ENCODE results near the gene UNC13A. TPM values are rescaled to one million over a fixed set of nuclear protein-coding genes. Genes with fewer than 3 reads are reported as not detected.

Gene UNC13A
- polyA plus RNA-seq, 1 donor from 2014 or later = 7.8 TPM

DNA sequence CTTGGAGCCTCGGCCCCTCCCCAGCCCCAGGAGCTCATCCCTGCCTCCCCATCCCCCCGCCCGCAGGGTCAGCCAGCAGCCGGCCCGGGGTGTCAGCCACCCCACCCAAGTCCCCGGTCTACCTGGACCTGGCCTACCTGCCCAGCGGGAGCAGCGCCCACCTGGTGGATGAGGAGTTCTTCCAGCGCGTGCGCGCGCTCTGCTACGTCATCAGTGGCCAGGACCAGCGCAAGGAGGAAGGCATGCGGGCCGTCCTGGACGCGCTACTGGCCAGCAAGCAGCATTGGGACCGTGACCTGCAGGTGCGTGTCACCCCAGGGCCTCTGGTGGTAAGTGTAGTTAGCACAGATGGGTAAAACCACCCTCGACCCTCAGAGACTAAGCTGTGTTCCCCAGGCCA is 45.0 kb upstream of the UNC13A start:
- no peak overlapping the region for H3K9ac ChIP-seq (ENCODE audit: low read length)
- H2AFZ ChIP-seq (ENCODE audit: low read depth, low read length) = no peak overlapping the region
- no peaks in the 10 kb centered on the region for H3F3A ChIP-seq (ENCODE audit: insufficient read depth, low read length, poor library complexity, severe bottlenecking)
- H4K20me1 ChIP-seq (ENCODE audit: insufficient read depth) = no peaks in the 10 kb centered on the region
- H3K9me2 ChIP-seq (ENCODE audit: insufficient read depth, low read length) = no peaks in the 10 kb centered on the region
- H3K27me3 ChIP-seq (ENCODE audit: insufficient read depth, low read depth, low read length) = no peaks in the 10 kb centered on the region
- no peak overlapping the region for H3K27ac ChIP-seq (ENCODE audit: low read length)
- H3K4me3 ChIP-seq (ENCODE audit: low read length) = no peak overlapping the region
- H3K9me3 ChIP-seq (ENCODE audit: low read length) = no peaks in the 10 kb centered on the region
- peaks cover 15% of the 10 kb centered on the region for H3K79me2 ChIP-seq (replicated peaks; ENCODE audit: insufficient read depth, low read length)
- TF ChIP-seq, protein P1, sequence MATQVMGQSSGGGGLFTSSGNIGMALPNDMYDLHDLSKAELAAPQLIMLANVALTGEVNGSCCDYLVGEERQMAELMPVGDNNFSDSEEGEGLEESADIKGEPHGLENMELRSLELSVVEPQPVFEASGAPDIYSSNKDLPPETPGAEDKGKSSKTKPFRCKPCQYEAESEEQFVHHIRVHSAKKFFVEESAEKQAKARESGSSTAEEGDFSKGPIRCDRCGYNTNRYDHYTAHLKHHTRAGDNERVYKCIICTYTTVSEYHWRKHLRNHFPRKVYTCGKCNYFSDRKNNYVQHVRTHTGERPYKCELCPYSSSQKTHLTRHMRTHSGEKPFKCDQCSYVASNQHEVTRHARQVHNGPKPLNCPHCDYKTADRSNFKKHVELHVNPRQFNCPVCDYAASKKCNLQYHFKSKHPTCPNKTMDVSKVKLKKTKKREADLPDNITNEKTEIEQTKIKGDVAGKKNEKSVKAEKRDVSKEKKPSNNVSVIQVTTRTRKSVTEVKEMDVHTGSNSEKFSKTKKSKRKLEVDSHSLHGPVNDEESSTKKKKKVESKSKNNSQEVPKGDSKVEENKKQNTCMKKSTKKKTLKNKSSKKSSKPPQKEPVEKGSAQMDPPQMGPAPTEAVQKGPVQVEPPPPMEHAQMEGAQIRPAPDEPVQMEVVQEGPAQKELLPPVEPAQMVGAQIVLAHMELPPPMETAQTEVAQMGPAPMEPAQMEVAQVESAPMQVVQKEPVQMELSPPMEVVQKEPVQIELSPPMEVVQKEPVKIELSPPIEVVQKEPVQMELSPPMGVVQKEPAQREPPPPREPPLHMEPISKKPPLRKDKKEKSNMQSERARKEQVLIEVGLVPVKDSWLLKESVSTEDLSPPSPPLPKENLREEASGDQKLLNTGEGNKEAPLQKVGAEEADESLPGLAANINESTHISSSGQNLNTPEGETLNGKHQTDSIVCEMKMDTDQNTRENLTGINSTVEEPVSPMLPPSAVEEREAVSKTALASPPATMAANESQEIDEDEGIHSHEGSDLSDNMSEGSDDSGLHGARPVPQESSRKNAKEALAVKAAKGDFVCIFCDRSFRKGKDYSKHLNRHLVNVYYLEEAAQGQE (IDR thresholded peaks at IDR 0.05; ENCODE audit: borderline replicate concordance) = no peak
- TF ChIP-seq, protein P2, sequence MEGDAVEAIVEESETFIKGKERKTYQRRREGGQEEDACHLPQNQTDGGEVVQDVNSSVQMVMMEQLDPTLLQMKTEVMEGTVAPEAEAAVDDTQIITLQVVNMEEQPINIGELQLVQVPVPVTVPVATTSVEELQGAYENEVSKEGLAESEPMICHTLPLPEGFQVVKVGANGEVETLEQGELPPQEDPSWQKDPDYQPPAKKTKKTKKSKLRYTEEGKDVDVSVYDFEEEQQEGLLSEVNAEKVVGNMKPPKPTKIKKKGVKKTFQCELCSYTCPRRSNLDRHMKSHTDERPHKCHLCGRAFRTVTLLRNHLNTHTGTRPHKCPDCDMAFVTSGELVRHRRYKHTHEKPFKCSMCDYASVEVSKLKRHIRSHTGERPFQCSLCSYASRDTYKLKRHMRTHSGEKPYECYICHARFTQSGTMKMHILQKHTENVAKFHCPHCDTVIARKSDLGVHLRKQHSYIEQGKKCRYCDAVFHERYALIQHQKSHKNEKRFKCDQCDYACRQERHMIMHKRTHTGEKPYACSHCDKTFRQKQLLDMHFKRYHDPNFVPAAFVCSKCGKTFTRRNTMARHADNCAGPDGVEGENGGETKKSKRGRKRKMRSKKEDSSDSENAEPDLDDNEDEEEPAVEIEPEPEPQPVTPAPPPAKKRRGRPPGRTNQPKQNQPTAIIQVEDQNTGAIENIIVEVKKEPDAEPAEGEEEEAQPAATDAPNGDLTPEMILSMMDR (IDR thresholded peaks at IDR 0.05; ENCODE audit: poor library complexity, severe bottlenecking) = no peak
- TF ChIP-seq EZH2 (IDR thresholded peaks at IDR 0.05; ENCODE audit: borderline replicate concordance, insufficient read depth, low read length, poor library complexity, severe bottlenecking) (no peak), SMC3 (conservative IDR thresholded peaks at IDR 0.05; ENCODE audit: poor library complexity) (no peak), EP300 (conservative IDR thresholded peaks at IDR 0.05; ENCODE audit: poor library complexity, severe bottlenecking) (no peak), RAD21 (conservative IDR thresholded peaks at IDR 0.05) (no peak), TAF1 (IDR thresholded peaks at IDR 0.05; ENCODE audit: low read depth) (no peak), POLR2AphosphoS5 (IDR thresholded peaks at IDR 0.05) (no peak), MXI1 (conservative IDR thresholded peaks at IDR 0.05; ENCODE audit: poor library complexity, severe bottlenecking) (no peak)
- peaks cover 16% of the 10 kb centered on the region for H3K36me3 ChIP-seq (ENCODE audit: insufficient read depth, low read length)
- H3K4me2 ChIP-seq (ENCODE audit: low read length) = no peak overlapping the region

DNA sequence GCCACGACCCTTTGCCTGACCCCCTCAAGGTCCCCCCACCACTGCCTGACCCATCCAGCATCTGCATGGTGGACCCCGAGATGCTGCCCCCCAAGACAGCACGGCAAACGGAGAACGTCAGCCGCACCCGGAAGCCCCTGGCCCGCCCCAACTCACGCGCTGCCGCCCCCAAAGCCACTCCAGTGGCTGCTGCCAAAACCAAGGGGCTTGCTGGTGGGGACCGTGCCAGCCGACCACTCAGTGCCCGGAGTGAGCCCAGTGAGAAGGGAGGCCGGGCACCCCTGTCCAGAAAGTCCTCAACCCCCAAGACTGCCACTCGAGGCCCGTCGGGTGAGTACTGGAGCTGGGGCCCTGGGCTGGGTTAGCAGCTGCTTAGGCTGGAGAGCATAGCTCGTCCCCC is 39.7 kb upstream of the UNC13A start:
- peaks cover 15% of the 10 kb centered on the region for H3K79me2 ChIP-seq (replicated peaks; ENCODE audit: insufficient read depth, low read length)
- peaks cover 4% of the 10 kb centered on the region for H4K20me1 ChIP-seq (ENCODE audit: insufficient read depth)
- no peaks in the 10 kb centered on the region for H3F3A ChIP-seq (ENCODE audit: insufficient read depth, low read length, poor library complexity, severe bottlenecking)
- no peaks in the 10 kb centered on the region for H3K27me3 ChIP-seq (ENCODE audit: insufficient read depth, low read depth, low read length)
- H3K9ac ChIP-seq (ENCODE audit: low read length) = no peak overlapping the region
- TF ChIP-seq, protein P1 (IDR thresholded peaks at IDR 0.05; ENCODE audit: borderline replicate concordance) = no peak
- TF ChIP-seq TAF1 (IDR thresholded peaks at IDR 0.05; ENCODE audit: low read depth) (no peak), RAD21 (conservative IDR thresholded peaks at IDR 0.05) (no peak), POLR2AphosphoS5 (IDR thresholded peaks at IDR 0.05) (no peak), EP300 (conservative IDR thresholded peaks at IDR 0.05; ENCODE audit: poor library complexity, severe bottlenecking) (no peak), EZH2 (IDR thresholded peaks at IDR 0.05; ENCODE audit: borderline replicate concordance, insufficient read depth, low read length, poor library complexity, severe bottlenecking) (no peak), SMC3 (conservative IDR thresholded peaks at IDR 0.05; ENCODE audit: poor library complexity) (no peak), MXI1 (conservative IDR thresholded peaks at IDR 0.05; ENCODE audit: poor library complexity, severe bottlenecking) (no peak)
- TF ChIP-seq, protein P2 (IDR thresholded peaks at IDR 0.05; ENCODE audit: poor library complexity, severe bottlenecking) = no peak
- no peak overlapping the region for H3K27ac ChIP-seq (ENCODE audit: low read length)
- no peaks in the 10 kb centered on the region for H3K9me2 ChIP-seq (ENCODE audit: insufficient read depth, low read length)
- H3K4me3 ChIP-seq (ENCODE audit: low read length) = no peak overlapping the region
- no peak overlapping the region for H2AFZ ChIP-seq (ENCODE audit: low read depth, low read length)
- peaks cover 16% of the 10 kb centered on the region for H3K36me3 ChIP-seq (ENCODE audit: insufficient read depth, low read length)
- H3K4me2 ChIP-seq (ENCODE audit: low read length) = no peak overlapping the region
- no peaks in the 10 kb centered on the region for H3K9me3 ChIP-seq (ENCODE audit: low read length)

Measured in neural cell (in vitro differentiated cells).